AML-193 (cell line): Measurements from ENCODE around the gene RUNDC1.

Experiments
- DNase-seq, 2 experiments: peaks; one replicate each; lab custom pipeline; 2025; lab: John Stamatoyannopoulos, UW

RUNDC1 gene

DNA sequence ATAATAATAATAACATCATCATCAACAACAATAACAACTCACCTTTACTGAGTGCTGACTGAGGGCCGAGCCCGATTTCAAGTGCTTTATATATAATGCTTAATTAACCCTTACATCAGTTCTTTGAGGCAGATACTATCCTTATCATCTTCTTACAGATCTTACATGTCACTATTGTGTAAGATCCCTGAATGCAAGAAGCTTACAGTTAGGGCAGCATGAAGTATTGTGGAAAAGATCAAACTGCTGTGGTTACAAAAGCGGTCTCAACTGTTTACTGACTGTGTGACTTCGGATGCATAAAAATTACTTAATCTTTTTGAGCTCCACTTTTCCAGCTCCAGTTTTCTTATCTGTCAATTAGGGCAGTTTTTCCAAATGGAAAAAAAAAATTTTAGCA, 38.6 kb downstream of the RUNDC1 start:
- DNase-seq: peak; percentile 97 to 98

- DNase-seq: peak in 1 of 2 experiments; percentile 56
Measured at GRCh38 chr17:43019418-43019817, 39.1 kb downstream of the RUNDC1 start.

DNA sequence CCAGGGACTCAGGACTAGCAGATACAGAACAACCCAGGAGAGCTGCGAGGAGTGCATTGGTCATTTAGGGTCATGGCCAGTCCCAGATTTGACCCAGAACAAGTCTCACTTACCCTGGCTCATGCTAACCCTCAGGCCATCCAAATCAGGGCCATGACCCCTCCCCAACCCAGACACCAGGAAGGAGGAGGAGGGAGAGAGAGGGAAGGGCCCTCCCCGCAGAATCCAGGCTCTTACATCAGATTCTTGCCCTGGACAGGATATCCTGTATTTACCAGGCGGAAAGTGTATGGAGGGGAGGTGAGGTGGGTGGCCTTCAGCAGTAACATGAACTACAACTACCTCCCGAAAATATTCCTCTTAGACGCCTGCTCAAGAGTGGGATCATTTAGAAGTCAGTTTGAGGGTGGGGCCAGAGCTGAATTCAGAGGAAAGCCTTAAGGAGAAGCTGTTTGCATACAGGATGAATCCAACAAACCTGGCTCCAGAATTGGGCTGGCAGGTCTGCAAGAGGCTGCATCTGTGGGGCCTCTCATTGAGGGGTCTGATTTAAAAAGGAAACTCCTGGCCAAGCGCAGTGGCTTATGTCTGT, 39.8 kb downstream of the RUNDC1 start:
- peak; percentile 65 to 71 for DNase-seq

DNA sequence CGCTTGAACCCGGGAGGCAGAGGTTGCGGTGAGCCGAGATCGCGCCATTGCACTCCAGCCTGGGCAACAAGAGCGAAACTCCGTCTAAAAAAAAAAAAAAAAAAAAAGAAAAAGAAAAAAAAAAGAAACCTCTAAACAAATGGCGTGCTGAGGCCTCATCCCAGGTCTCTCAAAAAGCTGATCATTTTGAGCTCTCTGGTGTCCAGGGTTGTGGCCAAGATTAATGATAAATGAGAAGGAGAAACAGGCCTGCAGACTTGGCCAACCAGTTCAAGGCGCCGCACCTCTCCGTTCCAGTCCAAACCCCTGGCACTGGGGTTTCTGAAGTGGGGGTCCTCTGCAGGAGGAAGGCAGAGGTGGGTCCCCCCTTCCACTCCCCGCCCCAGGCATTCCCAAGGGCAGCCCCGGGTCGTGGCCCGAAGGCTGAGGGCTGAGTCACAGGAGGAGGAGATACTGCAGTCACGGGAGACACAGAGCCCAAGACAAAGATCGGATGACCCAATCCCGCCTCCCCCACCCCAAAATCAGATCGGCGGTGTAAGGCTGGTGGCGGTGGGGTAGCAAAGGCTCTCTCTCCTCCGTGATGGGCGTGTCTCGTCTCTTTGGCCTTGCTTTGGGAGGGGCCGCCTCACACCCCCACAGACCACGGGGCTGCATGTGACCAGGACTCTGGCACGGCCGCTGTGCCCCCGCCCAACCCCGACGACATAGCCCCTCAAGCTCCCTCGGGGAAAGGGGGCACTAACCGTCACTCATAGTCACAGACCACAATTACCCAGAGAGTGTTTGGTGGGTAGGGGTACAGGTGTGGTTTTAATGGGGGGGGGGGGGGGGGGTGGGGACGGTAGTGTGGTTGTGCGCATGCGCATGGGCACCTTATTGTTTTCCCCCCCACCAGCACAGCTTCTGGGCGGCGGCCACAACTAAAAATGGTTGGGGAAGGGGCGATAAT, 40.7 kb downstream of the RUNDC1 start:
- DNase-seq: peak; percentile 65 to 72

DNA sequence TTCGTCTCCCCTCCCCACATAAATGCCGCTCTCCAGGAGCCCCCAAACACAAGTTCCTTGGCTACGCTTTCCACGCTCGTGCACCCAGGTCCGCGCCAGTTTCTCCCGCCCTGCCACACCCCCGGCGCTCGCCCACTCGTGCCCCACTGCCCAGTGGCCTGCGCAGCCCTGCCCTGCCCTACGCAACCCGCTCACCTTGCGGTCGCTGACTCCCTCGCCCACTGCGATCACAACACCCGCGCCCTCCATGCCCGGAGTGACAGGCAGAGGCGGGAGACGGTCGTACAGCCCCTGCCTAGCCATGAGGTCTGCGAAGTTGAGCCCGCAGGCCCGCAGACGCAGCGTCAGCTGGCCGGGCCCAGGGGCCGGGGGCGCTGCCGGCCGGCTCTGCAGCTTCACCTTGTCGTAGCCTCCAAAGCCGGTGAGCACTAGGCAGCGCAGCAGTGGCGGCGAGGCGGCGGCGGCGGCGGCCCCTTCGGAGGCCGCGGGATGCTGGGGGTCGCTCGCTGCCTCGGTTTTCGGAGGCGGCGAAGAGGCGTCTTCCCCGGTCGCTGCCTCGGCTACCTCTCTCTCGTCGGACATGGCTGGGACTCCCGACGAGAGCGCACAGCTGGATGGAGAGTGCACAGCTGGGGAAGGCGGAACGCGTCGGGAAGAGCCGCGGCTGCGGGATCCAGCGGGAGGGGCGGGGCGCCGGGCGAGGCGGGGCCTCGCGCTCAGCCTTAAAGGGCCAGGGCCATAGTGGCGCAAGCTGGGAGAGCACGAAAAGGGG, 41.6 kb downstream of the RUNDC1 start, which contains the start of gene VAT1:
TSS of gene VAT1 (minus strand) at position 645 of the 772 bp plus-strand sequence. CDS start at position 582, 63 bp downstream.
- peak; percentile 74 to 78 for DNase-seq

GRCh38 chr17:43024407-43025289, 44.3 kb downstream of the RUNDC1 start, which contains the start of gene RND2:
RND2 (plus strand) TSS chr17:43025231; CDS start chr17:43025348, 117 bp downstream.
- peak; percentile 97 to 98 for DNase-seq

GRCh38 chr17:43025290-43025657, 44.9 kb downstream of the RUNDC1 start:
- no peak for DNase-seq

DNA sequence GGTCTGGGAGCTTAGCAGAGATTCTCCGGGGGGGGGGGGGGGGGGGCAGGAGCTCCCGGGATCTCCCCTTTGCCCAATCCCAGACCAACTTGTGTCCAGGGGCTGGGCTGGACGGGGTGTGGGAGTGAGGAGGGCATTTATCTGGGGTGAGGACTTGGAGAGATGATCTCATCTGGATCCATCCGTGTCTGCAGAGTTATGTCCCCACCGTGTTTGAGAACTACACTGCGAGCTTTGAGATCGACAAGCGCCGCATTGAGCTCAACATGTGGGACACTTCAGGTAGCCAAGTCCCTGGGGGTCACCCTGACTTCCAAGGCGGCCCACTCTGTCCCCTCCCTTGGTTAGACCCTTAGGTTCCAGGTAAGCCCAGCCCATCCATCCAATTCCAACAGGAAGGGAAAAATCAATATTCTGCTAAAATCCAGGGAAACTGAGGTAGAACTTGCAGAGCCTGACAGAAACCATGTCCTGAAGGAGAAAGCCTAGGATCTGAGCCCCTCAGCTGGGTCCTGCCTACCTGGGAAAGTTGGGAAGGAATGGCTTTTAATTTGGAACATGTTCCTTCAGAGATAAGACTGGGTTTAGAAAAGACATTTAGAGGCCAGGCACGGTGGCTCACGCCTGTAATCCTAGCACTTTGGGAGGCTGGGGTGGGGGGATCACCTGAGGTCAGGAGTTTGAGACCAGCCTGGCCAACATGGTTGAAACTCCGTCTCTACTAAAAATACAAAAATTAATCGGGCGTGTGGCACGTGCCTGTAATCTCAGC, 45.6 kb downstream of the RUNDC1 start:
- no peak for DNase-seq

- DNase-seq: no peak
Measured at GRCh38 chr17:43026595-43026994, 46.2 kb downstream of the RUNDC1 start.

DNA sequence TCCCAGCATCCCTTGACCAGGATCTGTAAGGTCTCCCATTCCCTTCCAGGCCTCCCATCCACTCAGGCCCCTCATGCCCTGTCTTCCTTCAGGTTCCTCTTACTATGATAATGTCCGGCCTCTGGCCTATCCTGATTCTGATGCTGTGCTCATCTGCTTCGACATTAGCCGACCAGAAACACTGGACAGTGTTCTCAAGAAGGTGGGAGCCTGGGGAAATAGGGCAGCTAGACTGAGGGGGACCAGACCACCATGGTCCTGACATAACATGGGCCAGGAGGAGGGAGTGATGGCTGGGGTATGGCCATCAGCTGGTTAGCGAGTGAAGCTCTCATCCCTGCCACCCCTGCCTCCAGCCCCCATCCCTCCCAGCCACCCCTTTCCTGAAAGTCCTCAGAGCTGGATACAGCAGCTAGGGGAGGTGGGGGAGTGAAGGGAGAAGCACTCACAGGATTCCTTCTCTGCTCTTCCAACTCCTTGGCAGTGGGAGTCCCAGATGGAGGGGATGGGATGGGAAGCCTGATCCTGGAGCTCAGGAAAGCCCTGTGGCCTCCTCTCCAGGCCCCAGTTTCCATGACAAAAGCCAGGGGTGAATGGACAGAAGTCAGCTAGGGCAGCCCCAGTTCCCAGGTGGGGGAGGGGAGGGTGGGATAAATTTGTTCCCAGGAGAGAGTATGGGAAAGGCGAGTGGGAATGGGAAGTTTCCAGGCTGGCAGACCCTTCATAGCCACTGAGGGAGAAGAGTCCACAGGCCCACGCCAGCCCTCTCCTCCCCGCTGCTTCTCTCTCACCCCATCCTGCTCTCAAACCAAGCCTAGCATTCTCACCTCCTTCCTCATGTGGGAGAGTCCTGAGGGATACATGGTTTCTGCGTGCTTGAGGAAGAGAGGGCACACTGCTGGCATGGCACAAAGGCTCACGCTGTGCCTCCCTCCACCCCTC, 47.0 kb downstream of the RUNDC1 start:
- no peak for DNase-seq

DNA sequence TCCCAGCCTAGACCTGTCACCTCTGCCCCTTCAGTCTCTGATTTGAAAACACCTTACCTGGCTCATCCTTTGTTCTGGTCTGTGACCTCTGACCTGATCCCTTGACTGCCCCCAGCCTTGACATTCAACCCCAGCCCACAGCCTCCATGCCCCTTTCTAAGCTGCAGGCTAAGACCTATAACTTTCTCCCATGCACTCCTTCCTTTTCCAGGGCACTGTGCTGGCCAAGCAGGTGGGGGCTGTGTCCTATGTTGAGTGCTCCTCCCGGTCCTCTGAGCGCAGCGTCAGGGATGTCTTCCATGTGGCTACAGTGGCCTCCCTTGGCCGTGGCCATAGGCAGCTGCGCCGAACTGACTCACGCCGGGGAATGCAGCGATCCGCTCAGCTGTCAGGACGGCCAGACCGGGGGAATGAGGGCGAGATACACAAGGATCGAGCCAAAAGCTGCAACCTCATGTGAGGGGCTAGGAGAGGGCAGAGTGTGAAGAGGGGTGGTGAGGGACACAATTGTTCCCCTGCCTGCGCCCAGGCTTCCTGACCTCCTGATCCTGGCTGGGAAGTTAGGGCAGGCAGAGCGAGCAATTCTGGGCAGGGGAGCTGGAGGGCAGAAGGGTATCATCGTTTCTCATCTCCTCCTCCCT, 48.0 kb downstream of the RUNDC1 start:
- no peak for DNase-seq

- no peak for DNase-seq
Measured at GRCh38 chr17:43030137-43030767, 49.9 kb downstream of the RUNDC1 start.

GRCh38 chr17:43031666-43032065, 51.3 kb downstream of the RUNDC1 start:
- DNase-seq: no peak

DNA sequence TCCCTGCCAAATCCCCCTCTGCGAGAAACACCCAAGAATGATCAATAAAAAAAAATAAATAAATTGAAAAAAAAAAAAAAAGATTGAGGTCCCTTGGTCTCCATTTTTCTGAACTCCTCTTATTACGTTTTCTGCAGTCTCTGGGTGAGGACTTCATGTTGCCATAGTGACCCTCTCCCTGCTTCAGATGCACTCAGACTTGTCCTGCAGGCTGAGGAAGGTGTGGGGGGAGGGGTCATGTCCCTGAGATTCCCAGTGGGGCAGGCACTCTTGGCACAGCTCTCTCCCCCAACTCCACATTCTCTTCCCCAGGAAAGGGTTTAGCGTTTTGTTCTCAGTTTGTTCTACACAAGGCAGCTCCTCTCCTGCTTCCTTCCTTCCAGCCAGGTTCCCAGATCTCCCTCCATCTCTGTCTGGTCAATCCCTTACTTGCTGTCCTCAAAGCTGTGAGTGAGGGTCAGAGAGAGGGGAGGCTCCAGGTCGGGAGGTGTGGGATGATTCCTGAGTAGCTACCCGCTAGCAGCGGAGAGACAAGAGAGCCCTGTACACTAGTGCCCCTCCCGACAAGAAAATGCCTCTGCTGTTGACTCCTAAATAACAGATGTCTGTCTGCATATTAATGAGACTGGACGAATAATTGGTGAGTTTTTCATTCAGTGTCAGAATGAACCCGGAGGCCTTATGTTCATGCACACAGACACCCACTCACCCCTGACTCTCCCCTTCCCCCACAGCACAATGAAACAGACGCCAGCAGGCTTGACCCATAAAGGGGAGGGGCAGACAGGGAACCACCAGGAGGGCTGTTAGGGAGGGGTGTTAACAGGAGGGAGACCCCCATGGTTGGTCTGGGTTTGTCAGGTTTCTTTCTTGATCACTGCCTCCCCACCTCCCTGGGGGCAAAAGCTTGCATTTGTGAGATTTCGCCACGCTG, 53.9 kb downstream of the RUNDC1 start:
- DNase-seq: no peak

- no peak for DNase-seq
Measured at GRCh38 chr17:43034894-43035293, 54.5 kb downstream of the RUNDC1 start.

DNA sequence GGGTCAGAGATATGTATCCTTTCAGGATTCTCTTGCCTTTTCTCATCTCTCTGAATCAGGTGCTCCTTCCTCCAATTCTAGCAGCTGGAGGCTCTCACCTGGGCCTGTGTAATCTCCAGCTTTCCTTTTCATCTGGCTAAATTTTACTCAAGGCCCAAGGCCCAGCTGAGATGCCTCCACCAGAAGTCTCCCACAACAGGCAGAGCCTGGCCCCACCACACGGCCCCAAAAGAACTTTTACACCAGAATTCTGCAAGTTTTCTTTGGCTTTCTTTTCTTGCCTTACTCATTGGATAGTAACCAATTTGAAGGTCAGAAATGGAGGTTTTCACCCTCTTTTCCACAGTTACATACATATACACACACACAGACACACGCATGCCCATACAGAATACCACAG, 59.3 kb downstream of the RUNDC1 start:
- no peak for DNase-seq

DNA sequence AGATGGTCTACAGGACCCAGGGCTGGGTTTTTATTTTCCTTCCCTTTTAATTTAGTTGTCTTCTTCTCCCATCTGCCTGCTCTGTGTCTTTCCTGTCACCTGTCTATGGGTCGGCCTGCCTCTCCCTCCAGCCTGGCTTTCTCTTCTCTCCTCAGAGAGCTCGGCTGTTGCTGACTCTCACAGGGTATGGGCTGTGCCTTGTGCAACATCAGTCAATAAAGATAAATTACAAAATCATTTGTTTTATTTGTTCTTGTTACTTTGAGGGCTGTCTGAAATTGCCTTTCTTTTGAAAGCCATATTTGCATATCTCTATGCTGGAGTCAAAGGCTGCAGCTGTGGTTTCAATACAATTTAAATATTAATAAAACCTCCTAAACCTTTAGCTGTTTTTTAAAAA, 60.3 kb downstream of the RUNDC1 start:
- DNase-seq: no peak
